ES-I3 (cell line): ENCODE results near the gene RDH12.

Source experiments
- H3K36me3 ChIP-seq: 2 replicates; pipeline ENCODE4 v1.6.1; 2013; ENCODE audit warnings: mild to moderate bottlenecking, low read length, control low read depth, moderate library complexity; ENCODE audit not compliant: insufficient read depth
- H3K4me1 ChIP-seq: 2 replicates; pipeline ENCODE4 v1.6.1; 2013; ENCODE audit warnings: mild to moderate bottlenecking, control low read depth, low read length; ENCODE audit not compliant: insufficient read depth
- H3K9ac ChIP-seq: 2 replicates; pipeline ENCODE4 v1.6.1; 2013; ENCODE audit warnings: low read depth, mild to moderate bottlenecking, low read length, moderate library complexity
- H3K9me3 ChIP-seq: 2 replicates; pipeline ENCODE4 v1.6.1; 2013; ENCODE audit warnings: mild to moderate bottlenecking, low read length, moderate library complexity; ENCODE audit not compliant: control insufficient read depth, insufficient read depth

The RDH12 gene

GRCh38 chr14:67748312-67748711, 46.6 kb downstream of the RDH12 start:
- H3K9me3 ChIP-seq = no peaks in the 10 kb centered on the region
- no peak overlapping the region for H3K9ac ChIP-seq
- H3K36me3 ChIP-seq = peaks cover 16% of the 10 kb centered on the region; the same call in 1 of the 2 replicates

GRCh38 chr14:67749341-67750084, 47.8 kb downstream of the RDH12 start:
- peaks cover 28% of the 10 kb centered on the region for H3K36me3 ChIP-seq
- H3K4me1 ChIP-seq = no peaks in the 10 kb centered on the region
- H3K9me3 ChIP-seq = no peaks in the 10 kb centered on the region
- H3K9ac ChIP-seq = no peak overlapping the region

More at GRCh38 chr14:67748312-67748711, 46.6 kb downstream of the RDH12 start:
- no peaks in the 10 kb centered on the region for H3K4me1 ChIP-seq

- Histone ChIP-seq H3K36me3 (peaks cover 24% of the 10 kb centered on the region), H3K4me1 (no peaks in the 10 kb centered on the region), H3K9ac (no peak overlapping the region), H3K9me3 (no peaks in the 10 kb centered on the region)
Measured at GRCh38 chr14:67756496-67756895, 54.8 kb downstream of the RDH12 start.

- H3K4me1 ChIP-seq = no peaks in the 10 kb centered on the region
- H3K9ac ChIP-seq = no peak overlapping the region
- H3K9me3 ChIP-seq = no peaks in the 10 kb centered on the region
- peaks cover 22% of the 10 kb centered on the region for H3K36me3 ChIP-seq
Measured at GRCh38 chr14:67757175-67757574, 55.5 kb downstream of the RDH12 start.

- H3K36me3 ChIP-seq = peaks cover 11% of the 10 kb centered on the region
- no peaks in the 10 kb centered on the region for H3K9me3 ChIP-seq
- H3K4me1 ChIP-seq = no peaks in the 10 kb centered on the region
- no peak overlapping the region for H3K9ac ChIP-seq
Measured at GRCh38 chr14:67759916-67760315, 58.2 kb downstream of the RDH12 start.

GRCh38 chr14:67762051-67762450, 60.4 kb downstream of the RDH12 start:
- Histone ChIP-seq H3K36me3 (peaks cover 15% of the 10 kb centered on the region), H3K4me1 (no peaks in the 10 kb centered on the region), H3K9ac (no peak overlapping the region), H3K9me3 (no peaks in the 10 kb centered on the region)

GRCh38 chr14:67763158-67763822, 61.6 kb downstream of the RDH12 start:
- H3K4me1 ChIP-seq = no peaks in the 10 kb centered on the region
- no peaks in the 10 kb centered on the region for H3K9me3 ChIP-seq
- H3K9ac ChIP-seq = no peak overlapping the region
- peaks cover 15% of the 10 kb centered on the region for H3K36me3 ChIP-seq

- no peak overlapping the region for H3K9ac ChIP-seq
- no peaks in the 10 kb centered on the region for H3K4me1 ChIP-seq
- H3K36me3 ChIP-seq = peaks cover 22% of the 10 kb centered on the region
- no peaks in the 10 kb centered on the region for H3K9me3 ChIP-seq
Measured at GRCh38 chr14:67764496-67764895, 62.8 kb downstream of the RDH12 start.

- Histone ChIP-seq H3K9ac (no peak overlapping the region), H3K9me3 (no peaks in the 10 kb centered on the region), H3K4me1 (no peaks in the 10 kb centered on the region), H3K36me3 (peaks cover 22% of the 10 kb centered on the region)
Measured at GRCh38 chr14:67765192-67765834, 63.6 kb downstream of the RDH12 start.

- H3K36me3 ChIP-seq = peaks cover 22% of the 10 kb centered on the region
- H3K9ac ChIP-seq = no peak overlapping the region
- no peaks in the 10 kb centered on the region for H3K9me3 ChIP-seq
- H3K4me1 ChIP-seq = no peaks in the 10 kb centered on the region
Measured at GRCh38 chr14:67766035-67766680, 64.5 kb downstream of the RDH12 start.

GRCh38 chr14:67768219-67768618, 66.5 kb downstream of the RDH12 start:
- H3K36me3 ChIP-seq = peaks cover 22% of the 10 kb centered on the region
- no peaks in the 10 kb centered on the region for H3K9me3 ChIP-seq
- no peak overlapping the region for H3K9ac ChIP-seq
- no peaks in the 10 kb centered on the region for H3K4me1 ChIP-seq

GRCh38 chr14:67773844-67774377, 72.2 kb downstream of the RDH12 start:
- peaks cover 28% of the 10 kb centered on the region for H3K36me3 ChIP-seq

GRCh38 chr14:67776653-67777322, 75.1 kb downstream of the RDH12 start:
- Histone ChIP-seq H3K9ac (no peak overlapping the region), H3K9me3 (no peaks in the 10 kb centered on the region), H3K36me3 (peaks cover 33% of the 10 kb centered on the region), H3K4me1 (no peaks in the 10 kb centered on the region)

More at GRCh38 chr14:67773844-67774377, 72.2 kb downstream of the RDH12 start:
- Histone ChIP-seq H3K9ac (no peak overlapping the region), H3K9me3 (no peaks in the 10 kb centered on the region), H3K4me1 (no peaks in the 10 kb centered on the region)

GRCh38 chr14:67778792-67779191, 77.1 kb downstream of the RDH12 start:
- no peaks in the 10 kb centered on the region for H3K4me1 ChIP-seq
- no peaks in the 10 kb centered on the region for H3K9me3 ChIP-seq
- H3K36me3 ChIP-seq = peaks cover 33% of the 10 kb centered on the region
- H3K9ac ChIP-seq = no peak overlapping the region
